GM18499 (cell line): ENCODE data around the gene PTK7.
A peak's percentile ranks its signal among the peaks of the same experiment; 100 is the strongest.

ENCODE experiments used
- ATAC-seq: cut with Tn5 transposase; IDR thresholded peaks from one replicate; pipeline ENCODE4 v1.9.1; 2021; ENCODE audit warnings: moderate number of reproducible peaks; ENCODE audit not compliant: insufficient read depth, unreplicated experiment

PTK7 gene

GRCh38 chr6:43141644-43142043, 65.5 kb downstream of the PTK7 start:
- ATAC-seq = no peak

GRCh38 chr6:43142101-43142500, 66.0 kb downstream of the PTK7 start:
- ATAC-seq = no peak

GRCh38 chr6:43143235-43144128, 67.4 kb downstream of the PTK7 start:
- no peak for ATAC-seq

GRCh38 chr6:43144879-43145278, 68.8 kb downstream of the PTK7 start:
- no peak for ATAC-seq

- no peak for ATAC-seq
These were observed 70.1 kb downstream of the PTK7 start for GRCh38 chr6:43146261-43146660.

GRCh38 chr6:43146709-43147688, 70.9 kb downstream of the PTK7 start:
- ATAC-seq = no peak

- ATAC-seq = no peak
These were observed 71.8 kb downstream of the PTK7 start for GRCh38 chr6:43147691-43148477.

GRCh38 chr6:43149265-43149664, 73.2 kb downstream of the PTK7 start:
- no peak for ATAC-seq

GRCh38 chr6:43150051-43150751, 74.1 kb downstream of the PTK7 start:
- no peak for ATAC-seq

GRCh38 chr6:43159599-43159998, 83.5 kb downstream of the PTK7 start:
- ATAC-seq = no peak

- no peak for ATAC-seq
These were observed 87.8 kb downstream of the PTK7 start for GRCh38 chr6:43163899-43164298.

GRCh38 chr6:43170417-43170930, 94.4 kb downstream of the PTK7 start:
- no peak for ATAC-seq

- ATAC-seq = peak; percentile 38
These were observed 95.0 kb downstream of the PTK7 start, which contains the start of gene SRF for GRCh38 chr6:43170931-43171706. SRF (plus strand) TSS chr6:43171269; CDS start chr6:43171657, 388 bp downstream.

GRCh38 chr6:43171707-43172103, 95.6 kb downstream of the PTK7 start:
- no peak for ATAC-seq

GRCh38 chr6:43172104-43173007, 96.2 kb downstream of the PTK7 start:
- no peak for ATAC-seq

- ATAC-seq = peak; percentile 1
These were observed 97.6 kb downstream of the PTK7 start for GRCh38 chr6:43173591-43174262.
